PC-9 (cell line): ENCODE measurements around the gene PON3.

Experiments used
- CTCF ChIP-seq: fragments of 200-600 bp; sonication (generic); conservative IDR thresholded peaks from 2 replicates; pipeline ENCODE4 v1.6.1; 2017; ENCODE audit warnings: mixed run types, antibody characterized with exemption, mild to moderate bottlenecking, moderate library complexity
- EZH2 ChIP-seq: fragments of 200-600 bp; sonication (generic); IDR thresholded peaks from 2 replicates; pipeline ENCODE4 v1.8.0; 2017; ENCODE audit warnings: antibody characterized with exemption, low read depth

- TF ChIP-seq CTCF = no peak
- no peak for TF ChIP-seq EZH2
These were observed 55.7 kb downstream of the PON3 start for GRCh38 chr7:95340491-95340890.
